ENCODE measurements around the gene PDE4C. TPM values are rescaled to one million over a fixed set of nuclear protein-coding genes. Genes with fewer than 3 reads are reported as not detected.

Gene PDE4C
- total RNA-seq, 1 donor from 2014 or later: 2.9 TPM

DNA sequence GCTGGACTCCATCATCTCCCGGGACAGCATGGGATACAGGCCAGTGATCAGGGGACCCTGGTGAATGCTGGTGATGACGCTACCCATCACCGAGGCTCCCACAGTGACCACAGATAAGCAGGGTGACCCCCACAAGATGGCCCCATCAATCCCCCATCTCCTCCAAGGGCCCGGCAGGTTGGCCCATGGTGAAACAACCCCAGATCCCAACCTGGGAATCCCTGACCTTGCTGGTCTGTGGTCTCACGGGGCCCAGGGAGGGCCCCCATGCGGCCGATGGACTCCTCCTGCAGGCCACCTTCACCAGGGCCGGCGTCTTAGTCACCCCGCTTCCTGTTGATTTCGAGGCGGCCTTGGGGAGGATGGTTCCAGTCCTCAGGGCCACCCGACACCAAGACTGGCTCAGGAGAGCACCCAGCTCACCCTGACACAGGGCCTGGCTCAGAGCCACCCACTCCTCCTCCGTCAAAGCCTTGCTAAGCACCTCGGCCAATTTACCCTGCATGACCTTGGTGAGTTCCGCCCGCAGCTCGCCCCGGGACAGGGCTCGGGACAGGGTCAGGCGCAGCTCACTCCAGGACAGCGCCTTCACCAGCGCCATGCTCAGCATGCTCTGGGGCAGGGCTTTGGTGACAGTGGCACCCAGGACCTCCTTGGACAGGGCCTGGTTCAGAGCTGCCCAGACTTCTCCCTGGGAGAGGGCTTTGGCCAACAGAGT lies 38.1 kb upstream of the PDE4C start:
- Mint-ChIP-seq H3K36me3 (ENCODE audit: low read depth) (peaks cover 22% of the 10 kb centered on the region), H3K4me3 (ENCODE audit: unreplicated experiment) (no peak overlapping the region), H3K27me3 (ENCODE audit: low read depth) (no peaks in the 10 kb centered on the region), H3K4me1 (ENCODE audit: low read depth) (no peaks in the 10 kb centered on the region), H3K9me3 (ENCODE audit: low read depth) (no peaks in the 10 kb centered on the region), H3K27ac (ENCODE audit: unreplicated experiment) (no peak overlapping the region)
- TF ChIP-seq, protein P1, sequence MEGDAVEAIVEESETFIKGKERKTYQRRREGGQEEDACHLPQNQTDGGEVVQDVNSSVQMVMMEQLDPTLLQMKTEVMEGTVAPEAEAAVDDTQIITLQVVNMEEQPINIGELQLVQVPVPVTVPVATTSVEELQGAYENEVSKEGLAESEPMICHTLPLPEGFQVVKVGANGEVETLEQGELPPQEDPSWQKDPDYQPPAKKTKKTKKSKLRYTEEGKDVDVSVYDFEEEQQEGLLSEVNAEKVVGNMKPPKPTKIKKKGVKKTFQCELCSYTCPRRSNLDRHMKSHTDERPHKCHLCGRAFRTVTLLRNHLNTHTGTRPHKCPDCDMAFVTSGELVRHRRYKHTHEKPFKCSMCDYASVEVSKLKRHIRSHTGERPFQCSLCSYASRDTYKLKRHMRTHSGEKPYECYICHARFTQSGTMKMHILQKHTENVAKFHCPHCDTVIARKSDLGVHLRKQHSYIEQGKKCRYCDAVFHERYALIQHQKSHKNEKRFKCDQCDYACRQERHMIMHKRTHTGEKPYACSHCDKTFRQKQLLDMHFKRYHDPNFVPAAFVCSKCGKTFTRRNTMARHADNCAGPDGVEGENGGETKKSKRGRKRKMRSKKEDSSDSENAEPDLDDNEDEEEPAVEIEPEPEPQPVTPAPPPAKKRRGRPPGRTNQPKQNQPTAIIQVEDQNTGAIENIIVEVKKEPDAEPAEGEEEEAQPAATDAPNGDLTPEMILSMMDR (IDR thresholded peaks at IDR 0.05): no peak
- no peak for DNase-seq (ENCODE audit: low spot score)

DNA sequence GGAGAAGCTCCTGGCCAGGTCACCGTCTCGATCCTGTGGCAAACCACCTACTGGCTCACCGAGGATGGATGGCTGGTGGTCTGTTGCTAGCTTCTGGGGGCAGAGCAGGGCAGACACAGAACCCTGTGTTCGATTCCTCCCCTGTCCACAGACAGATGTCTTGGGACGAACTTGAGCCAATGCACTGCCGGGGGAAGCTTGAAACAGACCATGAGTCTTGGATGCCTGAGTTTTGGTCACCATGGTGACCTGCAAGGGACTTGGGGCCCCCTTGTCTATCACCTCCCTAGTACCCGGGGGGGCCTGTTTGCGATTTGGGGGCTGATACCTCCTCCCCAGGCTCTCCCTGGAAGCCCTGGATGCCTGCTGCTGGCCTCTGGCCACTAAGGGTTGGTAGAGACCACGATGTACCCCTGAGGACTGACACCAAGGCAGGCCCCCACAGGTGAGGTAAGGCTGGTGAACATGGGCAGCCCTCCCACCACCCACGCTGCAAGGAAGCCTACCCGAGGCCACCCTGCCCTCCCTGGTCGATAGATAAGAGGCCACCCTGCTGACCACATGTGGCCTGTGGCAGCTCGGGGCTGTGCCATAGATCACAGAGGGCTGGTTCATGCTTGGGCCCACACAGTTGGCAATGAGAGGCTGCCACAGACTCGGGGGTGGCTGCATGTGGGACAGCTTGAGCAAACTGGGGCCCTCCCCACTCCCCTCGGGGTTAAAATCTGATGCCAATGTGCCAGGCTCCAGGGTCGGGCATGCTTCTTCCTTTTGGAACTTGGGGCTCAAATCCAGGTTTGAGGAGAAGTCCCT lies 37.3 kb upstream of the PDE4C start:
- H3K4me3 Mint-ChIP-seq (ENCODE audit: unreplicated experiment): no peak overlapping the region
- H3K27ac Mint-ChIP-seq (ENCODE audit: unreplicated experiment): no peak overlapping the region
- H3K4me1 Mint-ChIP-seq (ENCODE audit: low read depth): no peaks in the 10 kb centered on the region
- DNase-seq (ENCODE audit: low spot score): no peak
- H3K27me3 Mint-ChIP-seq (ENCODE audit: low read depth): no peaks in the 10 kb centered on the region
- H3K36me3 Mint-ChIP-seq (ENCODE audit: low read depth): peaks cover 22% of the 10 kb centered on the region
- no peaks in the 10 kb centered on the region for H3K9me3 Mint-ChIP-seq (ENCODE audit: low read depth)
- TF ChIP-seq, protein P1 (IDR thresholded peaks at IDR 0.05): no peak

DNA sequence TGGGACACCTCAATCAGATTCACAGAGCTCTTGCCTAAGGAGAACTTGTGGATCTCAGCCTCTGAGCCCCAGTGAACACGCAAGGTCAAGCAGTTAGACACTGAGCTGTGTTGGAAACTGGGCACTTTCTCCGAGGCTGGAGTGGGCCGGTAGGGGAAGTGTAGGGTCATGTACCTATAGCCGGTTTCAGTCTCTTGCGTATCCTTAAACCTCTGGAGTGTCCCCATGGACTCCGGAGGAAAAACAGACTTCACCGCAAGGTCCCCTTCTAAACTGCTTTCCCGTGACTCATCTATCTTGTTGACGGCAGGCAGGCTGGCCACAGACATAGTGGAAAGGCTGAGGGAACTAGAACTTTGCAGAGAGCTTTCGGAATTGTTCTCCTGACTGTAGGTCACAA lies 36.7 kb upstream of the PDE4C start:
- Mint-ChIP-seq H3K27me3 (ENCODE audit: low read depth) (no peaks in the 10 kb centered on the region), H3K4me1 (ENCODE audit: low read depth) (no peaks in the 10 kb centered on the region), H3K27ac (ENCODE audit: unreplicated experiment) (no peak overlapping the region), H3K9me3 (ENCODE audit: low read depth) (no peaks in the 10 kb centered on the region), H3K4me3 (ENCODE audit: unreplicated experiment) (no peak overlapping the region), H3K36me3 (ENCODE audit: low read depth) (peaks cover 17% of the 10 kb centered on the region)
- TF ChIP-seq, protein P1 (IDR thresholded peaks at IDR 0.05): no peak
- DNase-seq (ENCODE audit: low spot score): no peak

DNA sequence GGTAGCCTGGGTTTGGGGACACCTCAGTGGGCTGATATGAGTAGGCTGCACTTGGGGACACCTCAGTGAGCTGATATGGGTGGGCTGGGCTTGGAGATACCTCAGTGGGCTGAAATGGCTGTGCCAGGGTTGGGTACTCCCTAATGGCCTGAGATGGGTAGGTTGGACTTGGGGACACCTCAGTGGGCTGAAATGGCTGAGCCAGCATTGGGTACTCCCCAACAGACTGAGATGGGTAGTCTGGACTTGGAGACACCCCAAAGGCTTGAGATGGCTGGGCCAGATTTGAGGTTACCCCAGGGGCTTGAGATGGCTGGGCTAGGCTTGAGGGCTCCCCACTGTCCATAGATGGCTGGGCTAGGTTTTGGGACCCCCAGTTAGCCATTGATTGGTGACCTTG lies 35.9 kb upstream of the PDE4C start:
- peaks cover 16% of the 10 kb centered on the region for H3K36me3 Mint-ChIP-seq (ENCODE audit: low read depth)
- DNase-seq (ENCODE audit: low spot score): no peak
- H3K27me3 Mint-ChIP-seq (ENCODE audit: low read depth): no peaks in the 10 kb centered on the region
- H3K27ac Mint-ChIP-seq (ENCODE audit: unreplicated experiment): no peak overlapping the region
- no peak overlapping the region for H3K4me3 Mint-ChIP-seq (ENCODE audit: unreplicated experiment)
- no peaks in the 10 kb centered on the region for H3K4me1 Mint-ChIP-seq (ENCODE audit: low read depth)
- TF ChIP-seq, protein P1 (IDR thresholded peaks at IDR 0.05): no peak
- no peaks in the 10 kb centered on the region for H3K9me3 Mint-ChIP-seq (ENCODE audit: low read depth)

DNA sequence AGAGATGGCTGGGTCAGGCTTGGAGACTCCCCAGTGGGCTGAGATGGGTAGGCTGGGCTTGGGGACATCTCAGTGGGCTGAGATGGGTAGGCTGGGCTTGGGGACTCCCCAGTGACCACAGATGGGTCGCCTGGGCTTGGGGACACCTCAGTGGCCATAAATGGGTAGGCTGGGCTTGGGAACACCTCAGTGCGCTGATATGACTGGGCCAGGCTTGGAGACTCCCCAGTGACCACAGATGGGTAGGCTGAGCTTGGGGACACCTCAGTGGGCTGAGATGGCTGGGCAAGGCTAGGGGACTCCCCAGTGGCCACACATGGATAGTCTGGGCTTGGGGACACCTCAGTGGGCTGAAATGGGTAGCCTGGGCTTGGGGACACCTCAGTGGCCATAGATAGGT lies 35.2 kb upstream of the PDE4C start:
- H3K36me3 Mint-ChIP-seq (ENCODE audit: low read depth): peaks cover 11% of the 10 kb centered on the region

More for the DNA sequence above, 35.2 kb upstream of the PDE4C start:
- no peak overlapping the region for H3K4me3 Mint-ChIP-seq (ENCODE audit: unreplicated experiment)
- H3K4me1 Mint-ChIP-seq (ENCODE audit: low read depth): no peaks in the 10 kb centered on the region
- H3K27ac Mint-ChIP-seq (ENCODE audit: unreplicated experiment): no peak overlapping the region
- H3K27me3 Mint-ChIP-seq (ENCODE audit: low read depth): no peaks in the 10 kb centered on the region
- TF ChIP-seq, protein P1 (IDR thresholded peaks at IDR 0.05): no peak
- DNase-seq (ENCODE audit: low spot score): no peak
- no peaks in the 10 kb centered on the region for H3K9me3 Mint-ChIP-seq (ENCODE audit: low read depth)

Measured in chondrocyte (in vitro differentiated cells).